HuH-7.5 (cell line): ENCODE results near the gene PPL.

Experiments
- DNase-seq: peaks from one replicate; pipeline ENCODE4 v3.0.0; 2011; ENCODE audit warnings: low spot score

PPL gene

DNA sequence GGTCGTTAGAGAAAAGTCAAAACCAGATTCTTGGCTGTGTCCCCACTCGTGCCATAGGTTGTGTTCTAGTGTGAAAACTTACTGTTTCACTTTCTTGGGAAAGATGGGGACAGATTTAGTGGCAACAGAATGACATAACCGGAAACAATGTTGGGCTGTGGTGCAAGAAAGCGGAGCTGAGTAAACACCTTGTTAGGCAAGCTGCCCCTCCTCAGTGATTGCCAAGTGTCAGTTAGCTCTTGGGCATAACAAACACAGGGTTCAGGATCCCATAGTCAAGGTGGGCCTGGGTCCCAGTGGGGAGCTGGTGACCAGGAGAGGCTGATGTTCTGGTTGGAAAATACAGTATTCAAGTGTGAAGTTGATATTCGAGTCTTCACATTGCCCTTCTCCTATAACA, 74.3 kb downstream of the PPL start:
- DNase-seq, result no peak

GRCh38 chr16:4860727-4861342, 76.1 kb downstream of the PPL start:
- no peak for DNase-seq

GRCh38 chr16:4859900-4860255, 77.1 kb downstream of the PPL start:
- DNase-seq, result no peak

- DNase-seq, result no peak
Observed at GRCh38 chr16:4859190-4859899, 77.6 kb downstream of the PPL start.

DNA sequence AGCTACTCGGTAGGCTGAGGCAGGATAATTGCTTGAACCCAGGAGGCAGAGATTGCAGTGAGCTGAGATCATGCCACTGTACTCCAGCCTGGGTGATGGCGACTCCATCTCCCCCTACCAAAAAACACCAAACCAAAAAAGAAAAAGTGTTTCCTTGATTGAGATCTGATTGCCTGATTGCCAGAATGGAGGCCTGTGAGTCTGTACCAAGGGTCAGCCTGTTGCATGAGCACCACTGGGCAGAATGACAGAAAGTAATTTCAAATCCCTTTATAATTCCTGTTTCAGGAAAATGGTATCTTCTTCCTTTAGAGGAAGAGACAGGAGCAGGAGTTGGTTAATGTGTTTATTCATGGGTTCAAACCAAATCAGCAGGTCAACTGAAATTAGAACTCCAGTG, 81.1 kb downstream of the PPL start:
- DNase-seq, result no peak

GRCh38 chr16:4855371-4855770, 81.6 kb downstream of the PPL start:
- DNase-seq, result no peak

DNA sequence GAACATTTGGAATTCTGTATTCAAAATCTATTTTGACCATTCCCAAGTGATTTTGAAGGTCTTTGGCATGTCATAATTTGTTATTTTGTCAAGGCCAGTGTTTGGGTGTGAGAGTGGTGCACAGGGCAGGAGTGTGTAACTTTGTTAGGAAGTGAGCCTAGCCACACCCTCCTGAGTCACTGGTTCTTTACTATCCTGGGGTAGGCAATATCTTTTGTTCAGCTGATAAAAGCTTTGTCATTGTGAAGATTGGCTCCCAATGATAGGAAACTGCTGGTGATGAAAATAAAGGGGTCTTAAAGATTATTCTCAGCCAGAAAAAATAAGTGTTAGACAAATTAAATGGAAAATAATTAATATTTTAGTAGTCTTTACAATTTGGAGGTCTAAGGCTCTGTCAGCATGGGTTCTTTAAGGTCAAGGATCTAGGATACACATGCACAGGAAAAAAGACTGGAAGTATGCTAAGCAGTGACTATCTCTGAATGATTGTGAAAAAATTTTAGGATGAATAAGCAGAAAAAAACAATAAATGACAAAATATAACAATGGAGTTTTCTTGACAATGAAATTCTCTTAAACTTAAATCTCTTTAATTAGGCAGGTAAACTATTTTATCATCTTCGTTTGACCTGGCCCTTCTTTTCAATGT, 84.6 kb downstream of the PPL start:
- DNase-seq, result no peak

GRCh38 chr16:4850211-4850610, 86.7 kb downstream of the PPL start:
- no peak for DNase-seq

GRCh38 chr16:4847774-4848587, 89.0 kb downstream of the PPL start:
- DNase-seq, result no peak

DNA sequence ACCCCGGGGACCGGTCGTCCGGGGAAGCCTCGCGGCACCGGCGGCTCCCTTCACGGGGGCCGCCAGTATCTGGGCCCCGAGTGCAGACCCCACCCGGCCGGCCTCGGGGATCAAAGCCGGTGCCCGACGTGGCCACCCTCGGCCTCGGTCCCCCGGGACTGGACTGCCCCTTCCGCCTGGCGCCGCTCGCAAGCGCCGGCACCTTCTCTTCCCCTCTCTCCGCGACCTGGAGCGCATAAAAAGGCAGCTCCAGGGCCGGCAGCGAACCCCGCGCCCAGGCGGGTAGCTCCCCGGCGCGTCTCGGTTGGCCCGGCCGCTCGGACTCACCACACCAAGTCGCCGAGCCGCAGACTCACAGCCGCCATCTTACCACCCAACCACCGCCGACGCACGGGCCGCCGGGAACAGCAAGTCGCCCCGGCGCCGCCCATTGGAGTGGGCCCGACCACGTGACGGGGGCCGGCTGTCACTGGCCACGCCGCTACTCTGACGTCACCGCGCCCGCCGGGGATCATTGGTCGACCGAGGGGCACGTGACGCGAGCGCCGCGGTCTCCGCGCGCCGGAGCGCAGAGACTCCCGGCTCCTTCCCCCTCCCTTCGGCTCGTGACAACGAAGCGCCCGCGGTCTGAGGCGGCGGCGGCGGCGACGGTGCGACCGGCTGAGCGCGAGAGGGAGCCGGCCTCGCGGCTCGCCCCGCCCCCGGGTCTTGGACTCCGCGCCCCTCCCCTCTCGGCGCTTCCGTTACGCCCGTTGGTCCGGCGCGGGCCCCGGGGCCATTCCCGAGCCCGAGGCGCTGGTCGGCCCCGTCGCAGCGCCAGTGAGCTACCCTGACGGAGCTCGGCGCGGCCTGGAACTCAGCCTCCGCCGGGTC, 89.8 kb downstream of the PPL start, which contains the start of the genes GLYR1 and UBN1:
Gene GLYR1, minus strand, starts transcription at position 388 of the 873 bp plus-strand sequence. Its CDS starts 23 bp downstream, at position 365.
Gene UBN1, plus strand, starts transcription at position 581 of the 873 bp plus-strand sequence. CDS start 5,437 bp downstream, outside the sequence.
- peak; percentile 88 for DNase-seq

DNA sequence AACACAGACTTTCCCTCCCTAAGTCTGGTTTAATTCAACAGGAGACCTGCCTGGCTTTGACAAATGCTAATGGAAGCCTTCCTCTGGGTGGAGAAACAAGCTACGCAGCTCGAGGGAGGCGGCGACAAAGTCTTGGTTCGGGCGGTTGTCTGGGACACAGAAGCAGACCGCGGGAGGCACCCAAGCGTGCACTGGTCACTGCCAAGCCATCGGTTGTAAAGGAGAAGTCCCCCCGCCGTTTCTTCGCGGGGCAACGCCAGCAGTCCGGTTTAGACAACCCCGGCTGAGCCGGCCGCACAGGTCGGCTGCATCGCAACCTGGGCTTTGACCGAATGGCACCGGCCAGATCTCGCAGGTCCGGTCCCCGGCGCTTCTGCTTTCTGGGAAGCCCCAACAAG, 90.4 kb downstream of the PPL start:
- no peak for DNase-seq

DNA sequence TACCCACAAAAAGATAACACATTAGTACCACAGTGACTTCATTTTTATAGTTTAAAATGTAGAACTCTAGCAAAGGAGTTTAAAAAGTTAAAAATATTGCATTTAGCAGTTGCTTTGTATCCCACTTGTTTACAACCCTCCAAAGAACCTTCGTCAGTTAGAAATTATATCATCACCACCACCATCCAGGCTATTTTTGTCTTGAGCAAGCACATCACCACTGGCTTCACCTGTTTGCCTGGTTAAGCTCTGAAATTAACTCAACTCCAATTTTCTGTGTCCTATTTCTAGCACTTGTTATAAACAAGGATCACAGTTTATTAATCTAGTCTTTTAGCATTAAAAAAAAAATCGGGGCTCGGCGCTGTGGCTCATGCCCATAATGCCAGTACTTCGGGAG, 96.0 kb downstream of the PPL start:
- DNase-seq, result no peak

DNA sequence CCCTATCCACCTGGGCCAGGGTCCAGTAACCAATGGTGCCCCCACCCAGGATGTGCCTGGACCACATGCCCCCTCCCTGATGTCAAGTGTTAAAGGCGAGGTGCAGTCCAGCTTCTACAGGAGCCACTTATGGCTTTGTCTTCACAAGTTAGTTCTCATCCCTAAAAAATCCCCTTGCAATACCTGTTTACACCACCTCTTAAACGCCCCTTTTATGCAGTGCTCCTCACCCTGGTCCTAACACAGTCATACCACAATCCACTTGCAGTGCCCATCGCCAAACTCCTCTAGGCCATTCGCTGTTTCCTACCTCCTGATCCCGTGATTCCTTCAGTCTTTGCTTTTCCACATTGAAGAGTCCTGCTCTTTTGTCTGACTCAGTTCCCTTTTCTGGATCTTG, 97.0 kb downstream of the PPL start:
- DNase-seq, result no peak

DNA sequence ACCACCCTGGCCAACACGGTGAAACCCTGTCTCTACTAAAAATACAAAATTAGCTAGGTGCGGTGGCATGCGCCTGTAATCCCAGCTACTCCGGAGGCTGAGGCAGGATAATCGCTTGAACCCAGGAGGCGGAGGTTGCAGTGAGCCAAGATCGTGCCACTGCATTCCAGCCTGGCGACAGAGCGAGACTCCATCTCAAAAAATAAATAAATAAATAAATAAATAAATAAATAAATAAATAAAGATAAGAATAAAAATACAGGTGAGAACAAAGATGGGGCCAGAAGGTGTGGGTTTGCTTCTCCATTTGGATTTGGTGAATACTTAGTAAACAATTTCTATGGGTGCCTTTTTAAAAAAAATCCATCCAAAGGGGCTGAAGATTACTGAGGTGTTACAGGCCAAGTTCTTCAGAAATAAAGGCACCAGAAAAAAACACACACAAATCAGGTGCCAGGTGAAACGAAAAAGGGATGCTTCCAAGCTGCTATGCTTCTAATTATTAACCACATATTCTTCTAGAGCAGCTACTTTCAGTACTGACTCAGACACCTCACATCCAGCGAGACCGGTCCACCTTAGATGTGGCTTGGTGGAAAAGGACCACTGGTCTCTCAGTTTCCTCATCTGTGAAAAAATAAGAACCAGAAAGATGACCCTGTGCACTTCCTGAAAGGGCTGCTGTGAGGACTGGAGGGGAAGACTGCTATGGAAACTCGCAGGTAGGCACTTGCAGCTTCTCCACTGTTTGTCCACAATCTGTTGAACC, 99.0 kb downstream of the PPL start:
- no peak for DNase-seq

DNA sequence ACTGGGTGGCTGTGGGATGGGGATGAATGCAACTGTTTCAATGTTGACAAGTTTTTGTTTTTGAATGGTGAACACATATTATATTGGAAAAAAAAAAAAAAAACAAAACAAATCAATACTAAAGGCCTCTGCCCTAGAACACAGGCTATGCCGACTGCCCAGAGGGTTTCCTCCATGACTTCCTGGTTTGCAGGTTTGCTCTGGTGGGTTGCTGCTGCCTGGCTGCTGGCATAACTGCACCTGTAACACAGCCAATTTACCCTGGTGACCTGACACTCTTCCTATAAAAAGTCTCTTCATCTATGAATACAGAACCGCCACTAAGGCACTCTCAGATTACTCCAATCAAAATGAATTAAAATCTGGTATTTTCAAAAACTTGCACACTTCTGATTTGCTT, 100.2 kb downstream of the PPL start:
- no peak for DNase-seq

DNA sequence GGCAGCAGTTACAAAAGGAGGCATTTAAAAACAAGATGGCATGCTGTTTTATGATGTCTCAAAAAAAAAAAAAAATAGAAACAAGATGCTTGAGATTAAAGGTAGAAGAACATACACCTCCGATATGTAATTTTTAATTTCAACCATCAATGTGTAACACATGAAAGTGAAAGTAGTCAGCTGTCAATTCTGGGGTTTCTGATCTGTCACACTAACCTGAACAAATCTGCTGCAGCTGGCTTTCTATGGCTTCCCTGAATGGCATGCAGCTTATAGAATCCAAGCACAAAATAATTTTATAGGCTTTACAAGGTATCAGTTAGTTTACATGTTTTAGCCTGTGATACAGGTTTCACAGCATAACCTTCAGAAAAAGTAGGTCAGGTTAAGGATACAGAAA, 103.4 kb downstream of the PPL start:
- no peak for DNase-seq

- DNase-seq, result no peak
Observed at GRCh38 chr16:4832698-4833343, 104.1 kb downstream of the PPL start.
